Naive thymus-derived CD8-positive, alpha-beta T cell (primary cell): ENCODE measurements around the gene ABCD3. TPM values are rescaled to one million over a fixed set of nuclear protein-coding genes. Genes with fewer than 3 reads are reported as not detected.

ENCODE experiments used
- ATAC-seq, 2 donors: fragments of 150-1000 bp; cut with Tn5 transposase in 1 of 2; sonication (Bioruptor Pico), chemical (Tn5 transposase) in 1 of 2; 1 replicate in 1 of 2; 2 replicates in 1 of 2; pipeline ENCODE4 v1.10.0; 2021; ENCODE audit warnings: mild to moderate bottlenecking in 2 of 2, moderate library complexity in 2 of 2
- POLR2A ChIA-PET: fragments of 350-600 bp; sonication (Branson Sonifier 250); formaldehyde crosslinking; loops from one replicate; lab custom pipeline; 2021; ENCODE audit warnings: antibody characterized with exemption; lab: Charles Lee
- DNase-seq, 10 donors: peaks; one replicate each; pipeline versions ENCODE4 v3.0.0 to v3.0.0-alpha.2; 2020 to 2022
- H3K27ac Mint-ChIP-seq, 10 donors: one replicate each; pipeline ENCODE4 v1.8.0; 2020 to 2022; ENCODE audit warnings: mild to moderate bottlenecking in 10 of 10, mixed read lengths in 10 of 10, moderate library complexity in 4 of 10, inconsistent platforms in 1 of 10
- H3K27me3 Mint-ChIP-seq, 5 donors: one replicate each; pipeline ENCODE4 v1.8.0; 2021 to 2022; ENCODE audit warnings: mixed read lengths in 5 of 5
- H3K36me3 Mint-ChIP-seq, 3 donors: one replicate each; pipeline ENCODE4 v1.8.0; 2020 to 2022; ENCODE audit warnings: mixed read lengths in 3 of 3, mild to moderate bottlenecking in 2 of 3, inconsistent platforms in 1 of 3
- H3K4me1 Mint-ChIP-seq, 4 donors: one replicate each; pipeline ENCODE4 v1.8.0; 2021 to 2022; ENCODE audit warnings: mixed read lengths in 4 of 4
- H3K4me3 Mint-ChIP-seq, 10 donors: one replicate each; pipeline ENCODE4 v1.8.0; 2020 to 2022; ENCODE audit warnings: mild to moderate bottlenecking in 10 of 10, mixed read lengths in 10 of 10, moderate library complexity in 6 of 10, inconsistent platforms in 1 of 10
- H3K9me3 Mint-ChIP-seq, 9 donors: one replicate each; pipeline ENCODE4 v1.8.0; 2020 to 2022; ENCODE audit warnings: mixed read lengths in 9 of 9, mild to moderate bottlenecking in 3 of 9, inconsistent platforms in 1 of 9, moderate library complexity in 1 of 9
- polyA plus RNA-seq, 3 donors: library from polyadenylated mRNA; unstranded; fragments of 300-500 nt; fragmentation: Illumina TruSeq; gene quantifications; one replicate each; pipeline ENCODE4 v1.2.3, GENCODE V29; 2021
- total RNA-seq, 8 experiments: library from RNA in 2 of 8; stranded (reverse) in 2 of 8; gene quantifications; one replicate each; pipeline ENCODE4 v1.2.3 and lab custom pipeline; 2021 to 2026

Gene ABCD3
- total and polyA plus RNA-seq, 5 experiments from 2014 or later: 27.3 to 32.9 (median 27.7) TPM

- Mint-ChIP-seq H3K9me3 (no peaks in the 10 kb centered on the region), H3K4me3 (no peak overlapping the region), H3K4me1 (peaks cover 0 to 2% (median 0%) of the 10 kb centered on the region in 4 donors), H3K27me3 (no peaks in the 10 kb centered on the region), H3K36me3 (peaks cover 8 to 69% (median 24%) of the 10 kb centered on the region in 3 donors), H3K27ac (peak overlapping the region in 1 of 10 donors; percentile 14)
- ATAC-seq (no peak), DNase-seq (no peak)
- POLR2A ChIA-PET: no interaction called here
Measured at GRCh38 chr1:94479682-94480081, 61.5 kb downstream of the ABCD3 start.

GRCh38 chr1:94481473-94481933 is 63.3 kb downstream of the ABCD3 start:
- peak in 7 of 10 donors; percentile 14 to 57 (median 46) for DNase-seq
- Mint-ChIP-seq H3K36me3 (peaks cover 3 to 71% (median 29%) of the 10 kb centered on the region in 3 donors), H3K27me3 (no peaks in the 10 kb centered on the region), H3K9me3 (no peaks in the 10 kb centered on the region), H3K4me1 (peaks cover 0 to 2% (median 0%) of the 10 kb centered on the region in 4 donors), H3K27ac (no peak overlapping the region), H3K4me3 (no peak overlapping the region)
- ATAC-seq: peak; percentile 70 to 71
- POLR2A ChIA-PET: no interaction called here

DNA sequence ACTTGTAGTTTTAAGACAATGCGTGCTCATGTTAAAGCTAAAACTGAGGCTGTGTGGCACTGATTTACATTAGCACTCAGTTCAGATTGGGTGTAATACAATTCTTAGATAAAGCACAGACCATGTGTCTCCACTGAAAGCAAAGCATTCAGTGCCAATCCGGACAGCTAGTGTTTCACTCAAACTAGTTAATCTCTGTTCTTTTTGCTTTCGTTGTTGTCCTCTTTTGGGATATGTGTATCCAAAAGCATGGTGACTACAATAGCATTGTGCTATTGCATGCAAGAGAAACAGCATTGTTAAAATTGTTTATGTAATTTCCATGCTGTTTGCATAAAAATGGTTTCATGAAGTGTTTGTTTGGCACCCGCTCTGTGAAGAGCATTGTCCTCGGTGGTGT is 68.8 kb downstream of the ABCD3 start:
- H3K4me1 Mint-ChIP-seq: peaks cover 0 to 4% (median 0%) of the 10 kb centered on the region in 4 donors
- no peak overlapping the region for H3K27ac Mint-ChIP-seq
- no peaks in the 10 kb centered on the region for H3K27me3 Mint-ChIP-seq
- DNase-seq (no peak), ATAC-seq (no peak)
- POLR2A ChIA-PET: no interaction called here
- H3K36me3 Mint-ChIP-seq: peaks cover 13 to 78% (median 62%) of the 10 kb centered on the region in 3 donors
- no peak overlapping the region for H3K4me3 Mint-ChIP-seq
- no peaks in the 10 kb centered on the region for H3K9me3 Mint-ChIP-seq

DNA sequence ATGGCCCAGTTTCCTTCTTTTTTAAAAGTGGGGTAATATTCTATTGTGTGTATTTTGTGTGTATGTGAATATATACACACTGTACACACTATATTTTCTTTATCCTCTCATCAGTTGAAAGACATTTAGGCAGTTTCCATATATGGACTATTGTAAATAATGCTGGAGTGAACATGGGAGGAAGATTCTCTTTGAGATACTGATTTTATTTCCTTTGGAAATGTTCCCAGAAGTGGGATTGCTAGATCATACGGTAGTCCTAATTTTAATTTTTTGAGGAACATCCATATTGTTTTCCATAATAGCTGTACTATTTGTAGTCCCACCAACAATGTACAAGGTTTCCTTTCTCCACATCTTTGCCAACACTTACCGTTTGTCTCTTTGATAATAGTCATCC is 72.4 kb downstream of the ABCD3 start:
- no peaks in the 10 kb centered on the region for H3K9me3 Mint-ChIP-seq
- H3K27ac Mint-ChIP-seq: peak overlapping the region in 2 of 10 donors; percentile 3 to 63
- POLR2A ChIA-PET: no interaction called here
- peaks cover 20 to 65% (median 60%) of the 10 kb centered on the region in 3 donors for H3K36me3 Mint-ChIP-seq
- H3K4me3 Mint-ChIP-seq: no peak overlapping the region
- no peaks in the 10 kb centered on the region for H3K27me3 Mint-ChIP-seq
- peaks cover 0 to 4% (median 0%) of the 10 kb centered on the region in 4 donors for H3K4me1 Mint-ChIP-seq
- ATAC-seq (no peak), DNase-seq (no peak)

- H3K36me3 Mint-ChIP-seq: peaks cover 24 to 59% (median 53%) of the 10 kb centered on the region in 3 donors
- ATAC-seq (no peak), DNase-seq (no peak)
- no peaks in the 10 kb centered on the region for H3K27me3 Mint-ChIP-seq
- H3K9me3 Mint-ChIP-seq: no peaks in the 10 kb centered on the region
- H3K27ac Mint-ChIP-seq: peak overlapping the region in 1 of 10 donors; percentile 43
- H3K4me1 Mint-ChIP-seq: peaks cover 0 to 1% (median 0%) of the 10 kb centered on the region in 4 donors
- H3K4me3 Mint-ChIP-seq: no peak overlapping the region
- POLR2A ChIA-PET: no interaction called here
Measured at GRCh38 chr1:94496076-94496755, 78.0 kb downstream of the ABCD3 start.

GRCh38 chr1:94501426-94501825 is 83.2 kb downstream of the ABCD3 start:
- POLR2A ChIA-PET: no interaction called here
- no peaks in the 10 kb centered on the region for H3K27me3 Mint-ChIP-seq
- H3K27ac Mint-ChIP-seq: peak overlapping the region in 3 of 10 donors; percentile 26 to 48 (median 46)
- no peak overlapping the region for H3K4me3 Mint-ChIP-seq
- DNase-seq: no peak
- no peak for ATAC-seq
- H3K9me3 Mint-ChIP-seq: peaks cover 0 to 3% (median 1%) of the 10 kb centered on the region in 9 donors
- peaks cover 2 to 7% (median 5%) of the 10 kb centered on the region in 4 donors for H3K4me1 Mint-ChIP-seq
- peaks cover 37 to 83% (median 67%) of the 10 kb centered on the region in 3 donors for H3K36me3 Mint-ChIP-seq

DNA sequence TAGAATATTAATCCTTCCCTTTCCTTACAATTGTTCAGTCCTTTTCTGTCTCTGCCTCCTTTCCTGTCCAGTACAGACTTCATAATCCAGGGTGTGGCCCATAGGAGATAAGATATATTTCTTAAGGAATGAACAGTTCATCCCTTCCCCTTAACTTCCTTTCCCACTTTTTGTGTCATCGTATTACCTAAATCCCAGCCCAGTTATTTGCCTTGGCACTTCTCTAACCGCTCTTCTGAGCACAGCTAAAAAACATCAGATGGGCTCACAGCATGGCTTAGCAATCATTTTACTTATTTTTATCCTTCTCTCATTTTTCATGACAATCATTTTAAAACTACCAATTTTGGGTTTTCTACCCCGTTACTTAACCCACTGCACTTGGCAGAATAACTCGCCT is 83.7 kb downstream of the ABCD3 start:
- peaks cover 2 to 7% (median 5%) of the 10 kb centered on the region in 4 donors for H3K4me1 Mint-ChIP-seq
- H3K9me3 Mint-ChIP-seq: peaks cover 0 to 4% (median 1%) of the 10 kb centered on the region in 9 donors
- H3K36me3 Mint-ChIP-seq: peaks cover 38 to 84% (median 68%) of the 10 kb centered on the region in 3 donors
- H3K27me3 Mint-ChIP-seq: no peaks in the 10 kb centered on the region
- POLR2A ChIA-PET: no interaction called here
- no peak for ATAC-seq
- no peak for DNase-seq
- H3K4me3 Mint-ChIP-seq: no peak overlapping the region
- H3K27ac Mint-ChIP-seq: peak overlapping the region in 3 of 10 donors; percentile 22 to 48 (median 26)

DNA sequence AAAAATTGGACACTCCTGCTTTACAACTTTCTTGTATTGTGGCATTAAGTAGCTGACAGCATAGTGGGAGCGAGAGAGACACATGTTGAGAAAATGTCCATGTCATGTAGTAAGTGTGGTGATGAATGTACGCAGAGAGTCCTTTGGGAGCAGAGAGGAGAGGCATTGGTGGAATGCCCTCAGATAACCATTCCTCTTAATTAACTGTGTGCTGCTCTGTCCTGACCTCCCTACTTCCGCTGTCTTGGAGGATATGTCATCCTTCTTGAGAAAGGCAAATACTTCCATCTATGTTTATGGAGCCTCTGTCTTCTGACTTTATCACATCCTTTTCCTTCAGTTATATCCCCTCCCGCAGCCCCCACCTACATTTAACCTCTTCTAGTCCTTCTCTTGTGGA is 85.0 kb downstream of the ABCD3 start:
- no peaks in the 10 kb centered on the region for H3K27me3 Mint-ChIP-seq
- no peak overlapping the region for H3K4me3 Mint-ChIP-seq
- DNase-seq (no peak), ATAC-seq (no peak)
- peaks cover 0 to 4% (median 1%) of the 10 kb centered on the region in 9 donors for H3K9me3 Mint-ChIP-seq
- peaks cover 38 to 87% (median 69%) of the 10 kb centered on the region in 3 donors for H3K36me3 Mint-ChIP-seq
- no peak overlapping the region for H3K27ac Mint-ChIP-seq
- POLR2A ChIA-PET: no interaction called here
- H3K4me1 Mint-ChIP-seq: peaks cover 2 to 7% (median 5%) of the 10 kb centered on the region in 4 donors

- no peak overlapping the region for H3K4me3 Mint-ChIP-seq
- ATAC-seq: no peak
- peak overlapping the region in 4 of 10 donors; percentile 1 to 4 (median 3) for H3K27ac Mint-ChIP-seq
- peaks cover 0 to 4% (median 1%) of the 10 kb centered on the region in 9 donors for H3K9me3 Mint-ChIP-seq
- POLR2A ChIA-PET: no interaction called here
- H3K27me3 Mint-ChIP-seq: no peaks in the 10 kb centered on the region
- DNase-seq: no peak
- H3K4me1 Mint-ChIP-seq: peaks cover 2 to 7% (median 5%) of the 10 kb centered on the region in 4 donors
- peaks cover 31 to 86% (median 66%) of the 10 kb centered on the region in 3 donors for H3K36me3 Mint-ChIP-seq
Measured at GRCh38 chr1:94504601-94505000, 86.4 kb downstream of the ABCD3 start.

GRCh38 chr1:94512816-94513215 is 94.6 kb downstream of the ABCD3 start:
- Mint-ChIP-seq H3K4me3 (no peak overlapping the region), H3K36me3 (peaks cover 4 to 69% (median 38%) of the 10 kb centered on the region in 3 donors), H3K4me1 (no peaks in the 10 kb centered on the region), H3K27me3 (no peaks in the 10 kb centered on the region), H3K9me3 (no peaks in the 10 kb centered on the region), H3K27ac (no peak overlapping the region)
- ATAC-seq (no peak), DNase-seq (no peak)
- POLR2A ChIA-PET: no interaction called here

GRCh38 chr1:94514095-94514727 is 96.0 kb downstream of the ABCD3 start:
- peak in 1 of 10 donors; percentile 5 for DNase-seq
- Mint-ChIP-seq H3K27ac (no peak overlapping the region), H3K4me1 (no peaks in the 10 kb centered on the region), H3K4me3 (no peak overlapping the region), H3K27me3 (no peaks in the 10 kb centered on the region), H3K36me3 (peaks cover 4 to 68% (median 32%) of the 10 kb centered on the region in 3 donors), H3K9me3 (no peaks in the 10 kb centered on the region)
- POLR2A ChIA-PET: interaction anchor here (0.6 kb wide), 1 partner anchor 1689 kb away, joined by 6 read pairs; no protein-coding TSS in a partner anchor
- no peak for ATAC-seq

DNA sequence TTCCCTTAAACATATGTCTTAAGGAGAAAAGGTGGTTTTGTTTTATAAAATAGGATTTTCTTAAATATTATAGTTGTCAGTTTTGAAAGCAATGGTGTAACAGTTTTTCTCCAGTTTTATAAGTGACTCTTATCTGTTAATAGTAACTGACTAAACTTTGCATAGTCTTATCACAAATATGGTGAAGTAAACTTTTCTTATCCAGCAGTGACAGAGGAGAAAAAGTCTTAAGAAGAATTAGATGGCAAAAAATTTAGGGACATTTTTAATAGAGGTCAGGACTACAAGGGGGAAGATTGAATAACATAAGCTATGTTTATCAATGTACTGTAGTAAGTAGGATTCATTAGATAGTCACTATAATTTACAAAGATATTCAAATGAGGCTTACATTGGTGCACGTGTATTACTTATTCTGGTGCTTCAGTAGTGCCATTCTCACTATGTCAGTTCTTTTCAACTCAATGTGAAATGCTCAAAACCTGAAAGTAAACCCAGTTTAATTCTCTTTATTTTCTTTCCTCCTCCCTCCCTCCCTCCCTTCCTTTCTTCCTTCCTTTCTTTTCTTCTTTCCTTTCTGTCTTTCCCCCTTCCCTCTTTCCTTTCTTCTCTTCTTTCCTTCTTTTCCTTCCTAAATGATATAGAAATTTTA is 97.2 kb downstream of the ABCD3 start:
- Mint-ChIP-seq H3K4me1 (no peaks in the 10 kb centered on the region), H3K36me3 (peaks cover 0 to 67% (median 26%) of the 10 kb centered on the region in 3 donors), H3K9me3 (no peaks in the 10 kb centered on the region), H3K4me3 (no peak overlapping the region), H3K27me3 (no peaks in the 10 kb centered on the region), H3K27ac (no peak overlapping the region)
- DNase-seq (no peak), ATAC-seq (no peak)
- POLR2A ChIA-PET: no interaction called here
